Activated CD4-positive, alpha-beta T cell treated with anti-CD3 and anti-CD28 coated beads for 36 hours (primary cell): ENCODE data around the gene JMJD6. TPM values are rescaled to one million over a fixed set of nuclear protein-coding genes. Genes with fewer than 3 reads are reported as not detected.
A peak's percentile ranks its signal among the peaks of the same experiment; 100 is the strongest.

Experiments used
- ATAC-seq: fragments of 200-7000 bp; cut with Tn5 transposase; one replicate; pipeline ENCODE4 v1.10.0; 2021; ENCODE audit warnings: mild to moderate bottlenecking, moderate library complexity
- CTCF ChIA-PET: fragments of 350-600 bp; sonication (Branson Sonifier 250); formaldehyde crosslinking; loops from one replicate; lab custom pipeline; 2021; ENCODE audit warnings: antibody characterized with exemption; lab: Charles Lee
- POLR2A ChIA-PET: fragments of 350-600 bp; sonication (Branson Sonifier 250); formaldehyde crosslinking; loops from one replicate; lab custom pipeline; 2021; ENCODE audit warnings: antibody characterized with exemption, inconsistent platforms; lab: Charles Lee
- DNase-seq: peaks from one replicate; pipeline ENCODE4 v3.0.0-alpha.2; 2020
- H3K27ac Mint-ChIP-seq: one replicate; pipeline ENCODE4 v1.8.0; 2021; ENCODE audit warnings: mixed read lengths
- H3K27me3 Mint-ChIP-seq: one replicate; pipeline ENCODE4 v1.8.0; 2021; ENCODE audit warnings: mixed read lengths
- H3K36me3 Mint-ChIP-seq: one replicate; pipeline ENCODE4 v1.8.0; 2021; ENCODE audit warnings: low read depth, mixed read lengths
- H3K4me1 Mint-ChIP-seq: one replicate; pipeline ENCODE4 v1.8.0; 2021; ENCODE audit warnings: mixed read lengths
- H3K4me3 Mint-ChIP-seq: one replicate; pipeline ENCODE4 v1.8.0; 2021; ENCODE audit warnings: mild to moderate bottlenecking, moderate library complexity, mixed read lengths
- H3K9me3 Mint-ChIP-seq: one replicate; pipeline ENCODE4 v1.8.0; 2021; ENCODE audit warnings: low read depth, mixed read lengths
- intact Hi-C, 2 experiments: fragments of 100-400 bp; cut with DNase I in 1 of 2; cut with micrococcal nuclease in 1 of 2; formaldehyde crosslinking; loops; one replicate each; pipeline versions ENCODE4 v1.14.2 to v1.15.1; 2022 to 2024; cut with DNase I, micrococcal nuclease
- total RNA-seq, 2 experiments: library from RNA; stranded (reverse); gene quantifications; one replicate each; pipeline ENCODE4 v1.2.3, GENCODE V29; 2021

The JMJD6 gene
- total RNA-seq, 2 experiments from 2014 or later = 51.3 to 65.5 TPM

DNA sequence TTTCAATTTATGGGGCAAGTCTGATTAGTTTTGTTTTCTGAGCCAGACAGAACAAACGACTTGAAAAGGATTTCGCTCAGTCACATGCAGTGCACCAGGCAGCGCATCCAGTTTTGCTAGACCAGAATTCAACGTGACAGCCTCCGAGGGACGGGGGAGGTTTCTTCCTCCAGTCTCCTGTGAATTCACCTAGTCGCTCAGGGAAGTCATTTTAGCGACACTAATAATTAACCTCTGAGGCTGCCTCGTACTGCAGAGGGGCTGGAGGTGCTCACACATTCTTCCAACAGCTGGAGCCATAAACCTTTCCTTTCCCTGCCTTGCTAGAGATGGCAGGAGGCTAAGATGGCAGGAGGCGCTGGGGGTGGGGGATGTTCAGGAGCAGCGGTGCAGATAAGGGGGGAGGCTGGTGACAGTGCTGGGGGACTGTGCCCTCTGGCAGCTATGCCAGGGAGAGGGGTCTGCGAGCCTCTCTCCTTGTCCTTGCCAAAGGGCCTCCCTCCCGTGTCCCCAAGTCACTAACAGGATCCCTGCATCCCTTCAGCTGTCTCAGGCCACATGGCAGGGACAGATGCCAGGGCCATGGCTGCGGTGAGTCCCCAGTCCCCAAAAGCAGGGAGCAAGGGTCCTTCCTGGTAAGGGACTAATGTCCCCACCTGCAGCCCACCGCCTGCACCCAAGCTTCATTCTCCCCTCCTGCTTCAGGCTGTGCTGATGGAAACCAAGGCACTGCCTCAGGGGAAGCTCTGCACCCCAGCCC lies 39.7 kb downstream of the JMJD6 start:
- Mint-ChIP-seq H3K36me3 (no peaks in the 10 kb centered on the region), H3K27me3 (no peaks in the 10 kb centered on the region), H3K27ac (no peak overlapping the region), H3K4me1 (peaks cover 1% of the 10 kb centered on the region), H3K4me3 (no peak overlapping the region), H3K9me3 (no peaks in the 10 kb centered on the region)
- ChIA-PET CTCF (interaction anchor here (0.5 kb wide), 1 partner anchor 781 kb away, joined by 3 read pairs; no protein-coding TSS in a partner anchor), POLR2A (no interaction called here)
- ATAC-seq (no peak), DNase-seq (no peak)
- intact Hi-C loops = loop anchor here in 1 of 2 experiments (10.0 kb wide), 1 partner anchor 162 kb away; no protein-coding TSS in a partner anchor

DNA sequence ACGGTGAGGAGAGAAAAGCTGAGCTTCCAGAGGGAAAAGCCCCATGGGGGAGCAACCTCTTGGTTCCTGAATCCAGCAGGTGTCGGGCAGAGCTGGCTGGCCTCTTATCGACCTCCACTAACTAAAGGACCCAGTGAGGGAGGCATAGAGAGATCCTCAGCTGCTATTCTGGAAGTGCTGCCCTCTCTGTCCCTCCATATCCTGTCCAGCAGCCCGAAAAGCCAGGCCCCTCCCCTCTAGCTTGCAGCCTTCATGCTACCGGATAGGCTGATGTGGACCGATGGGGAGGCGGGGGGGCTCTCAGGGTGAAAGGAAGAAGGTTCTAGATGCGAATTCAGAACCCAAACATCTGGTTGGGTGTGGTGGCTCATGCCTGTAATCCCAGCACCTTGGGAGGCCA lies 40.6 kb downstream of the JMJD6 start:
- H3K27ac Mint-ChIP-seq = no peak overlapping the region
- peaks cover 1% of the 10 kb centered on the region for H3K4me1 Mint-ChIP-seq
- POLR2A ChIA-PET = no interaction called here
- H3K4me3 Mint-ChIP-seq = no peak overlapping the region
- no peaks in the 10 kb centered on the region for H3K27me3 Mint-ChIP-seq
- H3K36me3 Mint-ChIP-seq = no peaks in the 10 kb centered on the region
- no peak for ATAC-seq
- intact Hi-C loops = loop anchor here in 1 of 2 experiments (10.0 kb wide), 1 partner anchor 161 kb away; no protein-coding TSS in a partner anchor
- no peaks in the 10 kb centered on the region for H3K9me3 Mint-ChIP-seq
- CTCF ChIA-PET = no interaction called here
- no peak for DNase-seq

DNA sequence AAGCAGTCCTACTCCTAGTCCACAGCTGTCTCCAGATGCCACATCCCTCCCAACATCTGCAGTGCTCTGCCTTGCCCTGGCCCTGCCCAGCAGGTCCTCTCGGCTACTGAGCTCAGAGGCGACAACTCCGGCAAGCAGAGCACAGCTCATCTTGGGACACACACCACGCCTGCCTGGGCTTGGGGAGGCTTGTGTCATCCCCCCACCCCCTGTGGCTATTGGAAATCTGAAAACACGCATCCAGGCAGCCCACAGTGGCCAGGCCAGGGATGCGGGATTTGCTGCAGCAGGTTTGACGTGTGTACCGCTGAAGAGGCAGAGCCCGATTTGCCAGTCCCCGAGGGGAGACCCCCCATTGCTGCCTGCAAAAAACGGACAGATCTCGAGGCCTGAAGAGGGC lies 41.0 kb downstream of the JMJD6 start:
- CTCF ChIA-PET = no interaction called here
- intact Hi-C loops = loop anchor here in 1 of 2 experiments (10.0 kb wide), 1 partner anchor 161 kb away; no protein-coding TSS in a partner anchor

DNA sequence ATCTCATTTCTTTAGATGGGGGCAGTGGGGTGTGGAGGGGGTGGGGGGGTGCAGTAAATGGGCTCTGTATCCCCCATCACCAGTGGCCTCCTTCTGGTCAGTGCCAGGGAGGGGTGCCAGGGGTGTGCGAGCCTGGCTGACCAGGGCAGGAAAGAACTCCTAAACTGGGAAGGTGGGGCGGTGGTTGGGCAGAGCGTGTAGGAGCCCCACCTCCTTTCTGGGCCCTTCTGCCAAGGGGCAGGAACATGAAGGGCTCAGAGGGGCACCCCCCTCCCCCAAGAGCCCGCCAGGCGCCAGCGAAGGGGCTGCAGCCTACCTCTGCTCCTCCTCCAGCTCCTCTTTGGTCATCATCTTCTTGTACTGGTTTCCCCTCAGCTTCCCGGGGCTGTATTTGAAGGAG lies 41.6 kb downstream of the JMJD6 start:
- peaks cover 1% of the 10 kb centered on the region for H3K4me1 Mint-ChIP-seq
- CTCF ChIA-PET = no interaction called here
- no peak overlapping the region for H3K4me3 Mint-ChIP-seq
- ATAC-seq (no peak), DNase-seq (no peak)
- POLR2A ChIA-PET = no interaction called here
- H3K9me3 Mint-ChIP-seq = no peaks in the 10 kb centered on the region
- no peak overlapping the region for H3K27ac Mint-ChIP-seq
- no peaks in the 10 kb centered on the region for H3K27me3 Mint-ChIP-seq
- H3K36me3 Mint-ChIP-seq = no peaks in the 10 kb centered on the region
- intact Hi-C loops = loop anchor here in 1 of 2 experiments (10.0 kb wide), 1 partner anchor 160 kb away; no protein-coding TSS in a partner anchor

More for the DNA sequence above, 41.0 kb downstream of the JMJD6 start:
- no peak for ATAC-seq
- H3K9me3 Mint-ChIP-seq = no peaks in the 10 kb centered on the region
- H3K4me1 Mint-ChIP-seq = peaks cover 1% of the 10 kb centered on the region
- H3K27me3 Mint-ChIP-seq = no peaks in the 10 kb centered on the region
- no peak overlapping the region for H3K4me3 Mint-ChIP-seq
- no peak overlapping the region for H3K27ac Mint-ChIP-seq
- H3K36me3 Mint-ChIP-seq = no peaks in the 10 kb centered on the region
- DNase-seq = no peak
- POLR2A ChIA-PET = no interaction called here

DNA sequence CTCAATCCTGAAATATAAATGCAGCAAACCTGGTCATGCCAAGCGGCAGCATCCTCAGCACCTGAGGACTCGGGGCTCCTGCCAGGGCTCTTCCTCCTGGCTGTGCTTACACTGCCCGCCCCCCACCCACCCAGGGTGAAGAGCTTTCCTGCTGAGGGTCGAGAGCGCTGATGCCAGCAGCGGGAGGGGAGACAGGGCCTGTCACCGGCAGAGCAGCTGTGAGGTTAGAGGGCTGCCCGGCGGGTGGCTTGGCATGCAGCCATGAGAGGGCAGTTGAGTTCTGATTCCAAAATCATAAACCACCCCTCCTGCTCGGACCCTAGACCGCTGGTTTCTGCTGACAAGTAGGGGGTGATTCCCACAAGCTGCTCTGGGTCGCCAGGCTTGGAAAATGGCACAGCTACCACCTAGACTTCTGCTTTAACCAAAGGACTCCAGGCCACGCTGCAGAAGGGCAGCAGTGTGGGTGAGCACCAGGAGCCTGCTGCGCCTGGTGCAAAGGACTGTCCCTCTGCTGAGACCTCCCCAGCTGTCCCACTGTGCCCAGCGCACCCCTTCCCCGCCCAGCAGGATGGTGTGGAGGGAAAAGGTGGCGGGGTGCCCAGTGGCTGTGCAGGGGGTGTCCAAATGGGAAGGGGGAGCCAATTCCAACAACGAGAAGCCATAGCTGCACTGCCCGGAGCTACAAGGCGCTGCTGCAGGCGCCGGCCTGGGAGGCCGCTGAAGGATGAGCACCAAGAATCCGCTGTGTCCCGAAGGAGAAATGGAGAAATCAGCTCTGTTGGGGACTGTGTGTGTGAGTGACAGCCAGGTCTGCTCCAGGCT lies 42.3 kb downstream of the JMJD6 start:
- intact Hi-C loops = loop anchor here in 1 of 2 experiments (10.0 kb wide), 1 partner anchor 159 kb away; no protein-coding TSS in a partner anchor

DNA sequence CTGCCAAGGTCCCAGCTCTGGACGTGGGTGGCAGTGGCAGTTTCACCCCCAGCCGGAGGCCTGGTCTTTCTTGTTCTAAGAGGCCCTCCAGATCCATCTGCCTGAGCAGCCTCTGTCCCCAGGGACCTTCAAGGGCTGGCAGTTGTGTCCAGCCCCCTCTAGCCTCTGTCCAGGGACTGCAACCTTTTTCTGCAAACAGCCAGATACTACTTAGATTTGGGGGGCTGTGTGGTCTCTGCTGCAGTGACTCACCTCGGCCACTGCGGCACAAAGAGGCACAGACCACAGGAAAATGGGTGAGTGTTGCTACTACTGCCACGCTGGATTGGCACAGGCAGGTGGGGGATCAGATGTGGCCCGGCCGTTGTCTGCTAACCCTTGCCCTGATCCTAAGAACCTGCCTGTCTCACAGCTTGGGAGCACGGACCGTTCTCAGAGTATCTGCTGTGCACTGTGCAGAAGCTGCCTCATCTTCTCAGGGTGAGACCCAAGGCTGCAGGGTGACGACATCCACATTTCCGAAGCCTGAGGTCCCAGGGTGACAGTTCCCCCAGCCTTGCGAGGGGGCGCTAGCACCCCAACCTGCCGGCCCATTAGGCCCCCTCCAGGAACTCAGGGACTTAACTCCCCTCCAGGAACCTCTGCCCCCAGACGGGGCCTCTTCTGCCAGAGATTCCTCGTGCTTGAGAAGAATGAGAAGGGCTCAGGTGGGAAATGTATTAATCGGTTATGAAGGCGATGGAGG lies 43.2 kb downstream of the JMJD6 start:
- H3K4me1 Mint-ChIP-seq = peaks cover 1% of the 10 kb centered on the region
- H3K9me3 Mint-ChIP-seq = no peaks in the 10 kb centered on the region
- POLR2A ChIA-PET = no interaction called here
- no peak overlapping the region for H3K4me3 Mint-ChIP-seq
- no peak overlapping the region for H3K27ac Mint-ChIP-seq
- ATAC-seq = no peak
- H3K27me3 Mint-ChIP-seq = no peaks in the 10 kb centered on the region
- intact Hi-C loops = loop anchor here in 1 of 2 experiments (10.0 kb wide), 1 partner anchor 158 kb away; no protein-coding TSS in a partner anchor
- H3K36me3 Mint-ChIP-seq = no peaks in the 10 kb centered on the region
- DNase-seq = no peak
- CTCF ChIA-PET = interaction anchor here (0.6 to 2.1 kb wide), 2 partner anchors 125 to 498 kb away, joined by 3 to 6 read pairs; no protein-coding TSS in a partner anchor

More for the DNA sequence above, 42.3 kb downstream of the JMJD6 start:
- no peaks in the 10 kb centered on the region for H3K9me3 Mint-ChIP-seq
- no peak overlapping the region for H3K4me3 Mint-ChIP-seq
- POLR2A ChIA-PET = no interaction called here
- peaks cover 1% of the 10 kb centered on the region for H3K4me1 Mint-ChIP-seq
- DNase-seq (no peak), ATAC-seq (no peak)
- CTCF ChIA-PET = no interaction called here
- H3K36me3 Mint-ChIP-seq = no peaks in the 10 kb centered on the region
- H3K27ac Mint-ChIP-seq = no peak overlapping the region
- H3K27me3 Mint-ChIP-seq = no peaks in the 10 kb centered on the region

DNA sequence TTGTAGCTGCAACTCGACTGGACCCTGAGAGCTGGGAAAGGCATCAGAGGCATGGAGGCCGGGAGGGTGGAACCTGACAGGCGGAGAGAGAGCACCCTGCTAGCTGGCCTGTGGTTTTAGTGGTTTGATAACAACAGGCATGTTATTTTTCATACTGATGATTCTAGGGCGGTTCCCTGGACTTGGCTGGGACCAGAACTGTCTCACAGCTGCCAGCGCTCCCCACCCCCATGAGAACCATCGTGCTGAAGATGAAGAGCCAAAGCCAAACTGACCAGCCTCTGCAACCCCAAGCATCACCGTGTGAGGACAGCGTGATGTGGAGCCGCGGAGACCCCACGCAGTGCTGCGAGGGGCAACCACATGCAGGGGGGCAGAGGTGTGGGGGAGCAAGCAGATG lies 44.1 kb downstream of the JMJD6 start:
- Mint-ChIP-seq H3K9me3 (no peaks in the 10 kb centered on the region), H3K36me3 (no peaks in the 10 kb centered on the region), H3K27ac (no peak overlapping the region), H3K4me1 (peaks cover 1% of the 10 kb centered on the region), H3K4me3 (no peak overlapping the region), H3K27me3 (no peaks in the 10 kb centered on the region)
- intact Hi-C loops = loop anchor here in 1 of 2 experiments (10.0 kb wide), 1 partner anchor 157 kb away; no protein-coding TSS in a partner anchor
- DNase-seq (no peak), ATAC-seq (no peak)
- ChIA-PET CTCF (interaction anchor here (0.6 to 2.4 kb wide), 20 partner anchors 10 to 497 kb away, joined by 3 to 26 read pairs (median 4); no protein-coding TSS in a partner anchor), POLR2A (interaction anchor here (0.5 to 1.3 kb wide), 2 partner anchors 9 to 125 kb away, joined by 3 read pairs; no protein-coding TSS in a partner anchor)

DNA sequence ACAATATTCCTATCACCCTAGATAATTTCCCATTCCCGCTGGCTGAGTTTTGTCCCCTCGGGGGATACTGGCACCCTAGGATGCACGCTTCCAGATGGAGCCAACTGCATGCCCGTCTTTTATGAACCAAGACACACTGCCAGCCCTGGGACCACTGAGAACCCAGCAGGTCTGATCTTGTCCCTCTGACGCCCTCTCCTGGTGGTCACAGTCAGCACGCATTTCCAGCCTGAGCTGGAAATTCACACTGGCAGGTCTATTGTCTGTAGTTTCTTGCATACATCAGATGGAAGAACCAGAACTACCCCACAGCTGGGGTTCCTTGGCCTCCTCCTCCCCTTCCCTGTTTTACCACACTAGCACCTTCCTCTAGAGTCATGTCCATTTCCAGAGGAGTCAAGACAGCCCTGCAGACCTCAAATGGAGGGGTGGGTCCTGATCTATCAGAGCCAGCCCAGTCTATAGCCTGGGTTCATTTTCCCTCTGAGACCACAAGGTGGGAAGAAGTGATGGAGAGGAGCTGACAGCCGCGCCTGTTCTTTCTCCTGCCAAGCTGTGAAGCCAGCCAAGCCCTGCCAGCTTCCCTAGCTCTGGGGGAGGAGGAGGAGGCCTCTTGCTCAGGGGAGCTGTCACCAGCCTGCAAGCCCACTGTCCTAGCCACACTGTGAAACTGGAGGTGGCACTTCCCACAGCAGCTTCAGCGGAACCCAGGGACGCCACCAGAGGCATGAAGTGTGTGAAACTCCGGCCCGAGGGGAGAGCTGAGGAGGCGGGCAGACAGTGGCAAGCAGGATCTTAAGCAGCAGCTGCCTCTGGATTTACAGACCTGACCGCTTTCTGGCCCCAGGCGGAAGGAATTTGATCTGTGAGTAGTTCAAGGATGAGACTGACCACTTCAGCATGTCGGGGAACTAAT lies 44.9 kb downstream of the JMJD6 start:
- no peak overlapping the region for H3K27ac Mint-ChIP-seq
- CTCF ChIA-PET = interaction anchor here (0.5 to 2.4 kb wide), 30 partner anchors 10 to 258 kb away, joined by 3 to 26 read pairs (median 4); no protein-coding TSS in a partner anchor
- peak; percentile 89 for ATAC-seq

DNA sequence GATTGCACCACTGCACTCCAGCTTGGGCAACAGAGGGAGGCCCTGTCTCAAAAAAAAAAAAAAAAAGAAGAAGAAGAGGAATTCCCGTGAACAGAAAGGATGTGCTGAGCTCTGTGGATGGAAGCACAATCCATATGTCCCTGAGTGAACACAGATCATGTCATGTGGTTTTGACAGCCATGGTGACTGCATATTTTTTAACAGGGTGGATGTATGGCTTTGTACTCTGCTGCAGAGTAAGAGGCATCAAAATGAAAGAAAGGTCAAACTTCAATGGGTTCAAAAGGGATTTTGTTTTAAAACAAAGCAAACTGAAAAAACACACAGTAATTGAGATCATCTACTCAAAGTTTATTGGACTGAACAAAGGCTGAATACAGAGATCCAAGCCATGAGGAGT lies 47.2 kb downstream of the JMJD6 start:
- Mint-ChIP-seq H3K9me3 (no peaks in the 10 kb centered on the region), H3K27me3 (no peaks in the 10 kb centered on the region), H3K27ac (no peak overlapping the region), H3K4me1 (peaks cover 1% of the 10 kb centered on the region), H3K36me3 (no peaks in the 10 kb centered on the region), H3K4me3 (no peak overlapping the region)
- intact Hi-C loops = no loop called here
- ChIA-PET CTCF (no interaction called here), POLR2A (no interaction called here)
- DNase-seq (no peak), ATAC-seq (no peak)

More for the DNA sequence above, 44.9 kb downstream of the JMJD6 start:
- Mint-ChIP-seq H3K4me1 (peaks cover 1% of the 10 kb centered on the region), H3K4me3 (no peak overlapping the region), H3K9me3 (no peaks in the 10 kb centered on the region), H3K36me3 (no peaks in the 10 kb centered on the region), H3K27me3 (no peaks in the 10 kb centered on the region)
- DNase-seq = peak; percentile 83
- intact Hi-C loops = loop anchor here (1.0 to 10.0 kb wide), 2 partner anchors 157 to 158 kb away; no protein-coding TSS in a partner anchor
- POLR2A ChIA-PET = interaction anchor here (0.6 to 1.3 kb wide), 4 partner anchors 20 to 349 kb away, joined by 3 to 6 read pairs (median 4); no protein-coding TSS in a partner anchor

DNA sequence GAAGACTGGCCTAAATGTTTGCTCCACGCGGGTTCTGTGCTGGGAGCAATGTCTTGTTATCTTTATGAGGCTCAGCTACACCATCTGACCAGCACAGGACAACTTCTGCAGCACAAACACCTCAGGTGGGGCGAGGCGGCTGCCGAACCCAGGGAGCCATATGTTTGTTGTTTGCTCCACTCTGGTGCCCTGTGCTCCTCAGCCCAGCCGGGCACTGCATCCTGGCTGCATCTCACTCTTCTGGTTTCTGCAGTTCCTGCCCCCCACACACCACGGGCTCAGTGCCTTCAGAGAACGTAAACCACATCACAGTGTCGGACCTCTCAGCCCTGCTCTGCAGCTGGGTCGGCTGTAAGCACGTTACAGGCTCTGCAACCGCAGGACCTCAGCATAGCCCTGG lies 48.1 kb downstream of the JMJD6 start:
- Mint-ChIP-seq H3K9me3 (no peaks in the 10 kb centered on the region), H3K36me3 (no peaks in the 10 kb centered on the region), H3K4me1 (peaks cover 1% of the 10 kb centered on the region), H3K4me3 (no peak overlapping the region), H3K27me3 (no peaks in the 10 kb centered on the region), H3K27ac (no peak overlapping the region)
- intact Hi-C loops = no loop called here
- POLR2A ChIA-PET = interaction anchor here (0.6 kb wide), 1 partner anchor 10 kb away, joined by 3 read pairs; no protein-coding TSS in a partner anchor
- CTCF ChIA-PET = interaction anchor here (0.6 to 1.2 kb wide), 4 partner anchors 18 to 174 kb away, joined by 3 to 5 read pairs (median 4); no protein-coding TSS in a partner anchor
- DNase-seq (peak; percentile 21), ATAC-seq (no peak)
